RWPE1 (cell line): ENCODE data around the gene ATP6V1C2.

Source experiments
- CTCF ChIA-PET: fragments of 350-600 bp; sonication (Branson Sonifier 250); formaldehyde crosslinking; extraction: SDS; loops from one replicate; lab custom pipeline; 2021; lab: Yijun Ruan, JAX
- POLR2A ChIA-PET: fragments of 400-600 bp; formaldehyde crosslinking; extraction: SDS; loops from one replicate; lab custom pipeline; 2020; ENCODE audit warnings: antibody characterized with exemption; ENCODE audit not compliant: low non-redundant PET; lab: Yijun Ruan, JAX
- DNase-seq: peaks from one replicate; pipeline ENCODE4 v3.0.0; 2012; ENCODE audit warnings: low spot score
- H3K27ac ChIP-seq: fragments of 450-650 bp; 2 replicates; pipeline ENCODE4 v1.5.1; 2017
- CTCF ChIP-seq: fragments of 450-650 bp; conservative IDR thresholded peaks from 2 replicates; pipeline ENCODE4 v1.5.1; 2017; ENCODE audit warnings: low read depth, mild to moderate bottlenecking

ATP6V1C2 gene

DNA sequence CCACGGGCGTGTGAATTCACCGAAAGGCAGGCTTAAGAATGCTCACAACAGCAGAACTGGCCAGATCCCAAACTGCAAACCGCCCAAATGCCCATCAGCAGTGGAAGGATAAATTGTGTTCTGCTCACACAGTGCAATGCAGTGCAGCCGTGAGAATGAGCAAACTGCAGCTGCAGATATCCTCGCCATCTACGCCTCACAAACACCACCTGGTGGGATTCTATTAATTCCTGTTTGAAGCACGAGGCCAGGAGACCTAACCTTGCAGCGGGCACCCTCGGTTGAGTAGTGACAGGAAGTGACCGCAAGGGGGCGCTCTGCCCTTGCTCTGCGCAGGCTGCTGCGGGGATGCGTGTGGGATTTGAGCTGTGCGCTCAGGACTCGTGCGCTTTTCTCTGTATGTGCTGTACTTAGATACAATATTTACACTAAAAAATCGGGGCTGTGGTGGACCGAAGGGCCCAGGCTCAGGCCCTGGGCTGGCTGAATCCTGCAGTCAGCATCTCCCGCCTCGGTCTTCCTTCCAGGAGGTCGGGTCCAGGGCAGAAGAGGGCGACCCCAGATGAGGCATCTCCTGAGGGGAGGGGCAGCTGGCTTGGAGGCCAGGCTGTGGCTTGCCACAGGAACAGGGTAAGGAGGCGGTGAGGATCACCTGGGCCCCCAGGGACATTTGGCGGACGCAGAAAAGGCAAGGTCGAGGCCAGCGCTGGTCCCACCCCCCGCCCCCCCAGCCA lies 110.9 kb downstream of the ATP6V1C2 start:
- no peak overlapping the region for H3K27ac ChIP-seq
- ChIA-PET CTCF (interaction anchor here (0.5 to 4.8 kb wide), 36 partner anchors 8 to 834 kb away, joined by 3 to 51 read pairs (median 4); partner anchors contain the start of genes KCNF1 and PDIA6), POLR2A (no interaction called here)
- peak; percentile 97 for TF ChIP-seq CTCF
- DNase-seq = peak; percentile 82

DNA sequence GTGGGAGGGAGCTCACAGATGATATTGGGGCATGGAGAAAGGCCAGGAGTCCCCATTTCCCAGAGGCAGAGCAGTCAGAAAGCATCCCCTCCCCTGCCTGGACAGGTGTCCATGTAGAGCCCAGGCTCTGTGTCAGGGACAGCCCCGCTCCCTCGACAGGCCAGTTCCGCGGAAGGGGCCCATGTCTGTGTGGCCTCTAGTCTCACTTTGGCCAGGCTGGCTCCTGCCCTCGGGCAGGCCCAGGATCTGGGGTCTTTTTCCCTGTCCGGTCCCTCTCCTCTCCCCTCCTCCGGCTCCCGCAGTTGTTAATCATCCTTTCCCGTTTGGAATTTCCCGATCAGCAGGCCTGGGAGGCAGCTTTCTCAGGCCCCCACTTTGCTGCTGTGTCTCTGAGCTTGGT lies 111.6 kb downstream of the ATP6V1C2 start:
- H3K27ac ChIP-seq = no peak overlapping the region
- CTCF ChIA-PET = interaction anchor here (0.5 to 4.8 kb wide), 33 partner anchors 9 to 834 kb away, joined by 3 to 51 read pairs (median 4); partner anchors contain the start of genes KCNF1 and PDIA6
- TF ChIP-seq CTCF = no peak
- POLR2A ChIA-PET = no interaction called here
- DNase-seq = no peak

- POLR2A ChIA-PET = no interaction called here
- DNase-seq = no peak
- TF ChIP-seq CTCF = no peak
- no peak overlapping the region for H3K27ac ChIP-seq
- CTCF ChIA-PET = interaction anchor here (2.3 to 4.8 kb wide), 3 partner anchors 290 to 297 kb away, joined by 25 to 51 read pairs (median 31); a partner anchor contains a TSS
Measured at GRCh38 chr2:10834068-10834655, 112.7 kb downstream of the ATP6V1C2 start.
